Heart left ventricle (tissue), 16 donors: ENCODE measurements around the gene SEMA3F. TPM values are rescaled to one million over a fixed set of nuclear protein-coding genes. Genes with fewer than 3 reads are reported as not detected.

Experiments
- ATAC-seq, 4 donors: fragments of 200-7000 bp; cut with Tn5 transposase; one replicate each; pipeline ENCODE4 v1.9.1; 2020 to 2022; ENCODE audit warnings: moderate library complexity in 4 of 4, mild to moderate bottlenecking in 3 of 4, moderate number of reproducible peaks in 1 of 4
- DNase-seq, 5 donors: peaks; one replicate each; pipeline ENCODE4 v3.0.0-alpha.2; 2020
- H3K27ac ChIP-seq, 12 donors: fragments of 200-600 bp; sonication (generic) in 4 of 12; one replicate each; pipeline versions ENCODE4 v1.5.0 to v1.8.0; 2016 to 2022; ENCODE audit warnings: mild to moderate bottlenecking in 2 of 12
- H3K27me3 ChIP-seq, 9 donors: fragments of 200-600 bp; sonication (generic) in 2 of 9; one replicate each; pipeline versions ENCODE4 v1.5.1 to v1.8.0; 2016 to 2022; ENCODE audit warnings: mild to moderate bottlenecking in 3 of 9
- H3K36me3 ChIP-seq, 9 donors: fragments of 200-600 bp; sonication (generic) in 2 of 9; one replicate each; pipeline versions ENCODE4 v1.5.0 to v1.8.0; 2018 to 2022; ENCODE audit warnings: mild to moderate bottlenecking in 2 of 9
- H3K4me1 ChIP-seq, 12 donors: fragments of 200-600 bp; sonication (generic) in 4 of 12; one replicate each; pipeline versions ENCODE4 v1.5.0 to v1.8.0; 2016 to 2022; ENCODE audit warnings: mild to moderate bottlenecking in 3 of 12
- H3K4me3 ChIP-seq, 12 donors: fragments of 200-600 bp; sonication (generic) in 4 of 12; one replicate each; pipeline versions ENCODE4 v1.5.0 to v1.8.0; 2017 to 2022; ENCODE audit warnings: mild to moderate bottlenecking in 9 of 12, moderate library complexity in 4 of 12
- H3K9me3 ChIP-seq, 12 donors: fragments of 200-600 bp; sonication (generic) in 4 of 12; one replicate each; pipeline versions ENCODE4 v1.5.0 to v1.8.0; 2016 to 2022; ENCODE audit warnings: mild to moderate bottlenecking in 1 of 12
- POLR2A ChIP-seq, 2 donors: fragments of 450-650 bp; IDR thresholded peaks; one replicate each; pipeline ENCODE4 v1.6.1; 2017; ENCODE audit warnings: antibody characterized with exemption in 2 of 2, mild to moderate bottlenecking in 2 of 2, moderate library complexity in 2 of 2
- WGBS, 4 donors: extraction: QIAGEN DNeasy Blood & Tissue Kit in 2 of 4; methylation state at CpG; one replicate each; pipeline versions ENCODE4 v1.1.5 to v1.1.7; 2013 to 2018; 5-methylcytosine and 5-hydroxymethylcytosine counted together
- intact Hi-C, 10 donors: fragments of 100-400 bp; cut with DNase I; formaldehyde crosslinking; loops; one replicate each; pipeline versions ENCODE4 v1.11.1 to v1.14.2; 2022
- polyA plus RNA-seq, 2 donors: library from polyadenylated mRNA; stranded (reverse); fragments of 200-250 nt; gene quantifications; one replicate each; pipeline ENCODE4 v1.2.3, GENCODE V29; 2013
- total RNA-seq, 9 donors: library from RNA; depleted of rRNA in 2 of 9; stranded (reverse); fragments of >200 nt in 2 of 9; fragmentation: NEBNext Ultra II Directional in 3 of 9; extraction: Animal tissue kit (Norgen Biotek cat#: 25700) in 3 of 9; gene quantifications; one replicate each; pipeline versions ENCODE4 v1.1.0 to v1.2.4, GENCODE V29; 2016 to 2023
- TF ChIP-seq, protein P1 (sequence below), 12 donors: fragments of 200-600 bp; sonication (generic) in 4 of 12; IDR thresholded peaks; one replicate each; pipeline versions ENCODE4 v1.5.0 to v1.8.0; 2018 to 2022; ENCODE audit warnings: antibody characterized with exemption in 12 of 12, mild to moderate bottlenecking in 5 of 12
- donor health status: ischemic (EF 13 %, LVEDD 7.1; RV severe dilation, severe dysfunction).
- donor health status: healthy with polysubstance abuse.
- donor health status: DM: no; HTN: yes; CAD: no.
- donor health status: DM: no; HTN: no; CAD: no.
- donor health status: ischemic (EF 25% LVEDD 6.9; RV normal size, moderate dysfunction).
- donor health status: ischemic (EF 25% LVEDD 5.7; RV mildly dilated, moderate dysfunction).
- donor health status: healthy.
- donor health status: DM: yes; HTN: yes; CAD: no.
- donor health status: ischemic (EF 35%, LVEDD 5.7; RV mildly dilated, moderate dysfunction).
- donor health status: nonischemic (EF 11% LVEDD 7.7; RV severe dilation, severe dysfunction).
- donor health status: DM: yes; HTN: yes; CAD: no.
- donor health status: PGD.
- donor health status: ischemic (EF 29% LVEDD 5.4; RV normal size, mild dysfunction).
- donor health status: nonischemic (EF 23%, LVEDD 6.1; RV moderate dilation, normal function).

The SEMA3F gene
- total and polyA plus RNA-seq, 11 donors: 6.1 to 94.1 (median 11.3) TPM

DNA sequence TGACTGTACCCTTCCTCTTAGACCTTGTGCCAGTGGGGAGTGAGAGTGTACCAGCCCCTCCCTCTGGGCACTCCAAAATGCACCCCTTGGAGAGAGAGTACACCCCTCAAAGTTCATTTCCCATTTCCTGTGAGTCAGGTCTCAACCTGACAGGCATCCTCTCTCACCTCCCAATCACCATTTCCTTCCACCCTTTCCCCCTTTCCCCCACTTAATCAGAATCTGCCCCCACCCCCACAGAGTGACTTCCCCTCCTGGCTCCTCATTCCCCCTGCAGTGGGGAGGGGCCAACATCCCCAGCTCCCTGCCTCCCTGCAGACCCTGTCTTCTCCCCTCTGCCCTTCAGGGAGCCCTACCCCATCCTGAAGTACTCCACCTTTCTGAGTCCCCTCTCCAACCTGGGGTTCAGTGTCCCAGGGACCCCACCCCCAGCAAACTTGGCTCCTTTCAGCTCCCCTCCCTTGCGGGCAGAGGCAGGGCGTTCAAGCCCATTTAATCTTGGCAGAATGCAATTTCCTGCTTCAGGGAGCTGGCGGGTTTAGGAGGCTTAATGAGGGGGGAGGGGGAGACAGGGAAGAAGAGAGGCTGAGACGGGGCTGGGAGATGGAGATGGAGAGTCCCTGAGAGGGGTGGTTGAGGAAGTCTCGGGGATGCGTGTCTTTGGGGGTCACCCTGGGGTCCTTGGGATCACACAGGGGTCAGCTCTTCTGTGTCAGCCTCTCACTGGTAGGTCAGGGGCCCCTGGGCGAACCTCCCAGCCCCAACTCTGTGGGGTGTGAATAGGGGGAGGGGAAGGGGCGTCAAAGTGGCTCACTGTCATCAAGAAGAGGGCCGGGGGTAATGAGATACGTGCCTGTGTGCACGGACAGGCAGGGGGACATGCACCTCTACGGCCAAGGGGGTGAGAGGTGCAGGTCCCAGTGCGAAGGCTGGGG, 16.6 kb upstream of the SEMA3F start:
- no peak for TF ChIP-seq POLR2A (IDR thresholded peaks at IDR 0.05)
- TF ChIP-seq, protein P1, sequence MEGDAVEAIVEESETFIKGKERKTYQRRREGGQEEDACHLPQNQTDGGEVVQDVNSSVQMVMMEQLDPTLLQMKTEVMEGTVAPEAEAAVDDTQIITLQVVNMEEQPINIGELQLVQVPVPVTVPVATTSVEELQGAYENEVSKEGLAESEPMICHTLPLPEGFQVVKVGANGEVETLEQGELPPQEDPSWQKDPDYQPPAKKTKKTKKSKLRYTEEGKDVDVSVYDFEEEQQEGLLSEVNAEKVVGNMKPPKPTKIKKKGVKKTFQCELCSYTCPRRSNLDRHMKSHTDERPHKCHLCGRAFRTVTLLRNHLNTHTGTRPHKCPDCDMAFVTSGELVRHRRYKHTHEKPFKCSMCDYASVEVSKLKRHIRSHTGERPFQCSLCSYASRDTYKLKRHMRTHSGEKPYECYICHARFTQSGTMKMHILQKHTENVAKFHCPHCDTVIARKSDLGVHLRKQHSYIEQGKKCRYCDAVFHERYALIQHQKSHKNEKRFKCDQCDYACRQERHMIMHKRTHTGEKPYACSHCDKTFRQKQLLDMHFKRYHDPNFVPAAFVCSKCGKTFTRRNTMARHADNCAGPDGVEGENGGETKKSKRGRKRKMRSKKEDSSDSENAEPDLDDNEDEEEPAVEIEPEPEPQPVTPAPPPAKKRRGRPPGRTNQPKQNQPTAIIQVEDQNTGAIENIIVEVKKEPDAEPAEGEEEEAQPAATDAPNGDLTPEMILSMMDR (IDR thresholded peaks at IDR 0.05): no peak
- ATAC-seq (peak in 1 of 4 donors; percentile 10), DNase-seq (no peak)
- Histone ChIP-seq H3K4me1 (peaks cover 0 to 20% (median 1%) of the 10 kb centered on the region in 12 donors), H3K9me3 (no peaks in the 10 kb centered on the region), H3K4me3 (no peak overlapping the region), H3K36me3 (no peaks in the 10 kb centered on the region), H3K27me3 (no peaks in the 10 kb centered on the region), H3K27ac (no peak overlapping the region)
- intact Hi-C loops: no loop called here
- WGBS, 4 donors: 38 to 41% (median 39%) methylated on average over 13 of the region's 13 CpGs

DNA sequence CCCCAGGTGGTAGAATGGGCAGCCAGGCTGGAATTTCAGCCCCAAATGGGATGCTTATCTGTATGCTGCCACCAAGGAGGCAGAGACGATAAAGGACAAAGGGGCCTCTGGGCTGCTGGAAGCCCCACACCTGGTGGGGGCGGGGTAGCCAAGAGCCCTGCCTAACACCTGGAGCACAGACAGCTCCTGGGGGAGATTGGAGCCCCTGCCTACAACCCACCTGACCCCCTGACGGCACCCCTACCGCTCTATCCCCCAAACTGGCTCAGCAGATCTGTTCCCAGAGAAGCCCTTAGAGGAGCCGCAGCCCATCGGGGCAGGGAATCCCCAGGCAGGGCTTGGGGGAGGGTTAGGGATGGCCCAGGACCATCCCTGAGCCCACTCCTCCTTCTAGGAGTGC, 15.8 kb upstream of the SEMA3F start:
- no peak overlapping the region for H3K4me3 ChIP-seq
- DNase-seq (no peak), ATAC-seq (no peak)
- no peak overlapping the region for H3K27ac ChIP-seq
- H3K4me1 ChIP-seq: peaks cover 0 to 20% (median 1%) of the 10 kb centered on the region in 12 donors
- H3K9me3 ChIP-seq: no peaks in the 10 kb centered on the region
- 60 to 86% (median 65%) methylated on average over 1 to 6 of the region's 6 CpGs for WGBS, 4 donors
- H3K27me3 ChIP-seq: no peaks in the 10 kb centered on the region
- TF ChIP-seq, protein P1 (IDR thresholded peaks at IDR 0.05): no peak
- TF ChIP-seq POLR2A (IDR thresholded peaks at IDR 0.05): no peak
- intact Hi-C loops: no loop called here
- H3K36me3 ChIP-seq: no peaks in the 10 kb centered on the region

DNA sequence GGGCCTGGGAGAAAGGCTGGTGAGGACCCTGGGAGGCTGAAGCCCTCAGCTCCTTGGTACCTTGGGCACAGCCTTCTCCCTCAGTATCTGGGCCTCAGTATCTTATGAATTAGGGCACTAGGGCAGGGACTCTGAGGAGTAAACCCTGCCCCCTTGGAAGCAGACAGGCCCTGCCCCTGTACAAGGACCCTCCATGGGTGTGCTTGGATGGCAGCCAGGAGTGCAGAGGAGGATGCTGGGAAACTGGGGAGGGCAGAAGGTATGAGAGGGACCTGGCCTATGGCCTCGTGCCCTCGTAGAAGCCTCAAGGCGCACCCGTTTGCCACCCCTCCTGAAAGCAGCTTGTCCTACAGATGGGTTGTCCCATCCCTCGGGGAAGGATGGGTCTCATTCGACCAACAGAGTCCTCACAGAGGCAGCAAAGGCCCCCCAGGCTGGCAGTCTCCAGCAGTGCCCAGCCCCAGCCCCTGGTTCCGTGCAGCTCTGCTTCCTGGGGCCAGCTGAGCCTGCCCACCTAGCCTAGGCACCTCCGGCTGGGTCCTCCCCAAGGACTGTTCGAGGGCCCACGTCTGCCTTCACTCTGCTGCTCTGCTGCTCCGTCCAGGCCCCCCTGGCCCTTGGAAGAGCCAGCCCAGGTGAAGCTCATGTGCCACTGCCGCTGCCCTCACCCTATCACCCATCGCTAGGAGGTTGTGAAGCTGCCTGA, 15.3 kb upstream of the SEMA3F start:
- no peak for DNase-seq
- no peaks in the 10 kb centered on the region for H3K27me3 ChIP-seq

More for the DNA sequence above, 15.3 kb upstream of the SEMA3F start:
- H3K4me3 ChIP-seq: no peak overlapping the region
- no peaks in the 10 kb centered on the region for H3K9me3 ChIP-seq
- intact Hi-C loops: no loop called here
- TF ChIP-seq, protein P1 (IDR thresholded peaks at IDR 0.05): no peak
- TF ChIP-seq POLR2A (IDR thresholded peaks at IDR 0.05): no peak
- peaks cover 0 to 20% (median 1%) of the 10 kb centered on the region in 12 donors for H3K4me1 ChIP-seq
- no peaks in the 10 kb centered on the region for H3K36me3 ChIP-seq
- WGBS, 4 donors: 87 to 94% (median 88%) methylated on average over 12 to 13 of the region's 13 CpGs
- ATAC-seq: no peak
- no peak overlapping the region for H3K27ac ChIP-seq
